Lower lobe of right lung (tissue), 2 donors: ENCODE results near the gene SHISA6. TPM values are rescaled to one million over a fixed set of nuclear protein-coding genes. Genes with fewer than 3 reads are reported as not detected.

Source experiments
- ATAC-seq, 2 donors: fragments of 200-7000 bp; cut with Tn5 transposase; one replicate each; pipeline ENCODE4 v1.9.1; 2020 to 2022; ENCODE audit warnings: mild to moderate bottlenecking in 2 of 2, moderate library complexity in 2 of 2
- DNase-seq: peaks from one replicate; pipeline ENCODE4 v3.0.0-alpha.2; 2020
- H3K27ac ChIP-seq: fragments of 200-600 bp; one replicate; pipeline ENCODE4 v1.8.0; 2022
- H3K27me3 ChIP-seq: fragments of 200-600 bp; one replicate; pipeline ENCODE4 v1.8.0; 2022; ENCODE audit warnings: low read depth
- H3K36me3 ChIP-seq: fragments of 200-600 bp; one replicate; pipeline ENCODE4 v1.8.0; 2022; ENCODE audit warnings: mild to moderate bottlenecking
- H3K4me1 ChIP-seq: fragments of 200-600 bp; one replicate; pipeline ENCODE4 v1.8.0; 2022
- H3K4me3 ChIP-seq: fragments of 200-600 bp; one replicate; pipeline ENCODE4 v1.8.0; 2022; ENCODE audit warnings: mild to moderate bottlenecking
- H3K9me3 ChIP-seq: fragments of 200-600 bp; one replicate; pipeline ENCODE4 v1.8.0; 2022
- CTCF ChIP-seq: fragments of 200-600 bp; IDR thresholded peaks from one replicate; pipeline ENCODE4 v1.8.0; 2022; ENCODE audit warnings: antibody characterized with exemption, mild to moderate bottlenecking
- intact Hi-C: fragments of 100-400 bp; cut with DNase I; formaldehyde crosslinking; loops from one replicate; pipeline ENCODE4 v1.11.0; 2022
- total RNA-seq: library from RNA; stranded (reverse); fragmentation: NEBNext Ultra II Directional; extraction: Animal tissue kit (Norgen Biotek cat#: 25700); gene quantifications from one replicate; pipeline ENCODE4 v1.2.1, GENCODE V29; 2021
- donor health status: DM: no; HTN: yes; CAD: no; lungs with severe emphysema.

The SHISA6 gene
- total RNA-seq, 1 donor from 2014 or later: 0.44 TPM

DNA sequence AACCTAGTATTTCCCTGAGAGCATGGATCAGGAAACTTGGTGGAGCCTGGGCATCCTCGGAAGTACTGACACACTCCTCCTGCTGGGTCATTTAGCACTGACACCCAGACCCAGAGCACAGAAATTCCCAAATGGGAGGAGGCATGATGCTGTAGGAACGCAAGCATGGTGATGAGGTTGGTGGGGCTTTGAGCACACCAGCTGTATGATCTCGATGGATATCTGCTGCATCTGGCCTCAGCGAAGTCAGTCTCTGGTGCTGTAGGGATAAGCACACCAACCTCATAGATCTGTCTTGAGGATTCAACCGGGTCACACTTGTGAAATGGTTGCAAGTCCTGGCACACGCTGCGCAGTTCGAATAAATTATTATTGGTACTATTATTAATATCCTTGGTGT lies 52.5 kb downstream of the SHISA6 start:
- no peak for TF ChIP-seq CTCF
- intact Hi-C loops: no loop called here

GRCh38 chr17:11294826-11295225 lies 53.8 kb downstream of the SHISA6 start:
- Histone ChIP-seq H3K27me3 (no peaks in the 10 kb centered on the region), H3K36me3 (no peaks in the 10 kb centered on the region), H3K27ac (no peak overlapping the region), H3K4me3 (no peak overlapping the region), H3K4me1 (no peaks in the 10 kb centered on the region), H3K9me3 (no peaks in the 10 kb centered on the region)
- ATAC-seq (no peak), DNase-seq (no peak)
- no peak for TF ChIP-seq CTCF
- intact Hi-C loops: no loop called here

More for the DNA sequence above, 52.5 kb downstream of the SHISA6 start:
- Histone ChIP-seq H3K27ac (no peak overlapping the region), H3K36me3 (no peaks in the 10 kb centered on the region), H3K27me3 (no peaks in the 10 kb centered on the region), H3K4me1 (no peaks in the 10 kb centered on the region), H3K9me3 (no peaks in the 10 kb centered on the region), H3K4me3 (no peak overlapping the region)
- ATAC-seq (no peak), DNase-seq (no peak)

DNA sequence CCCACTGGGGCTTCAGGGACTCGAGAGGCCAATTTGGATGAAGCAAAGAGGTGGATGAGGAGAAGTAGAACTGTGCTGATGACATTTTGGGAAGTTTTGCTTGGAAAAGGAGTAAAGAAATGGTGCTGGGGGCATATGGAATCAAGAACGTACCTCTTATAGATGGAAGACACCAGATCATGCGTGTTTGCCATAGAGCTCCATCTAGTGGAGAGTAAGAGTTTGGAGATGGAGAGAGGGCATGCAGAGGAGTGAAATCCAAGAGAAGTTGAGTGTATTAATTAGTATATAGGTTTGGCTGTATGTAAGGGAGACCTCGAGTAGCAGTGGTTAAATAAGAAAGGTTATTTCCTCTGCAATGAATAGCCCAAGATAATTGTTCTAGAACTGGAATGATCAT lies 56.0 kb downstream of the SHISA6 start:
- no peak for ATAC-seq
- intact Hi-C loops: no loop called here

GRCh38 chr17:11298401-11298800 lies 57.4 kb downstream of the SHISA6 start:
- intact Hi-C loops: no loop called here

More for the DNA sequence above, 56.0 kb downstream of the SHISA6 start:
- Histone ChIP-seq H3K27me3 (no peaks in the 10 kb centered on the region), H3K4me3 (no peak overlapping the region), H3K36me3 (no peaks in the 10 kb centered on the region), H3K27ac (no peak overlapping the region), H3K9me3 (no peaks in the 10 kb centered on the region), H3K4me1 (no peaks in the 10 kb centered on the region)
- no peak for DNase-seq
- TF ChIP-seq CTCF: peak; percentile 43

GRCh38 chr17:11300201-11300600 lies 59.2 kb downstream of the SHISA6 start:
- no peak for ATAC-seq
- intact Hi-C loops: no loop called here

More at GRCh38 chr17:11298401-11298800, 57.4 kb downstream of the SHISA6 start:
- no peak overlapping the region for H3K27ac ChIP-seq
- no peaks in the 10 kb centered on the region for H3K36me3 ChIP-seq
- no peaks in the 10 kb centered on the region for H3K4me1 ChIP-seq
- H3K27me3 ChIP-seq: no peaks in the 10 kb centered on the region
- no peak for TF ChIP-seq CTCF
- no peak overlapping the region for H3K4me3 ChIP-seq
- DNase-seq (no peak), ATAC-seq (no peak)
- H3K9me3 ChIP-seq: no peaks in the 10 kb centered on the region

More at GRCh38 chr17:11300201-11300600, 59.2 kb downstream of the SHISA6 start:
- Histone ChIP-seq H3K27ac (no peak overlapping the region), H3K9me3 (no peaks in the 10 kb centered on the region), H3K4me3 (no peak overlapping the region), H3K4me1 (no peaks in the 10 kb centered on the region), H3K27me3 (no peaks in the 10 kb centered on the region), H3K36me3 (no peaks in the 10 kb centered on the region)
- no peak for TF ChIP-seq CTCF
- no peak for DNase-seq
